ENCODE data around the gene GLT8D1.

GRCh38 chr3:52645549-52645948 lies 60.0 kb downstream of the GLT8D1 start:
- TF ChIP-seq, protein P1, sequence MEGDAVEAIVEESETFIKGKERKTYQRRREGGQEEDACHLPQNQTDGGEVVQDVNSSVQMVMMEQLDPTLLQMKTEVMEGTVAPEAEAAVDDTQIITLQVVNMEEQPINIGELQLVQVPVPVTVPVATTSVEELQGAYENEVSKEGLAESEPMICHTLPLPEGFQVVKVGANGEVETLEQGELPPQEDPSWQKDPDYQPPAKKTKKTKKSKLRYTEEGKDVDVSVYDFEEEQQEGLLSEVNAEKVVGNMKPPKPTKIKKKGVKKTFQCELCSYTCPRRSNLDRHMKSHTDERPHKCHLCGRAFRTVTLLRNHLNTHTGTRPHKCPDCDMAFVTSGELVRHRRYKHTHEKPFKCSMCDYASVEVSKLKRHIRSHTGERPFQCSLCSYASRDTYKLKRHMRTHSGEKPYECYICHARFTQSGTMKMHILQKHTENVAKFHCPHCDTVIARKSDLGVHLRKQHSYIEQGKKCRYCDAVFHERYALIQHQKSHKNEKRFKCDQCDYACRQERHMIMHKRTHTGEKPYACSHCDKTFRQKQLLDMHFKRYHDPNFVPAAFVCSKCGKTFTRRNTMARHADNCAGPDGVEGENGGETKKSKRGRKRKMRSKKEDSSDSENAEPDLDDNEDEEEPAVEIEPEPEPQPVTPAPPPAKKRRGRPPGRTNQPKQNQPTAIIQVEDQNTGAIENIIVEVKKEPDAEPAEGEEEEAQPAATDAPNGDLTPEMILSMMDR (IDR thresholded peaks at IDR 0.05) = no peak
- no peak for TF ChIP-seq POLR2A (IDR thresholded peaks at IDR 0.05)
